HG03432 (cell line): ENCODE results near the gene MPPED1.

ENCODE experiments used
- ATAC-seq: cut with Tn5 transposase; IDR thresholded peaks from one replicate; pipeline ENCODE4 v1.9.1; 2021; ENCODE audit warnings: mild to moderate bottlenecking, moderate library complexity; ENCODE audit not compliant: unreplicated experiment

The MPPED1 gene, protein sequence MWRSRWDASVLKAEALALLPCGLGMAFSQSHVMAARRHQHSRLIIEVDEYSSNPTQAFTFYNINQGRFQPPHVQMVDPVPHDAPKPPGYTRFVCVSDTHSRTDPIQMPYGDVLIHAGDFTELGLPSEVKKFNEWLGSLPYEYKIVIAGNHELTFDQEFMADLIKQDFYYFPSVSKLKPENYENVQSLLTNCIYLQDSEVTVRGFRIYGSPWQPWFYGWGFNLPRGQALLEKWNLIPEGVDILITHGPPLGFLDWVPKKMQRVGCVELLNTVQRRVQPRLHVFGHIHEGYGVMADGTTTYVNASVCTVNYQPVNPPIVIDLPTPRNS

DNA sequence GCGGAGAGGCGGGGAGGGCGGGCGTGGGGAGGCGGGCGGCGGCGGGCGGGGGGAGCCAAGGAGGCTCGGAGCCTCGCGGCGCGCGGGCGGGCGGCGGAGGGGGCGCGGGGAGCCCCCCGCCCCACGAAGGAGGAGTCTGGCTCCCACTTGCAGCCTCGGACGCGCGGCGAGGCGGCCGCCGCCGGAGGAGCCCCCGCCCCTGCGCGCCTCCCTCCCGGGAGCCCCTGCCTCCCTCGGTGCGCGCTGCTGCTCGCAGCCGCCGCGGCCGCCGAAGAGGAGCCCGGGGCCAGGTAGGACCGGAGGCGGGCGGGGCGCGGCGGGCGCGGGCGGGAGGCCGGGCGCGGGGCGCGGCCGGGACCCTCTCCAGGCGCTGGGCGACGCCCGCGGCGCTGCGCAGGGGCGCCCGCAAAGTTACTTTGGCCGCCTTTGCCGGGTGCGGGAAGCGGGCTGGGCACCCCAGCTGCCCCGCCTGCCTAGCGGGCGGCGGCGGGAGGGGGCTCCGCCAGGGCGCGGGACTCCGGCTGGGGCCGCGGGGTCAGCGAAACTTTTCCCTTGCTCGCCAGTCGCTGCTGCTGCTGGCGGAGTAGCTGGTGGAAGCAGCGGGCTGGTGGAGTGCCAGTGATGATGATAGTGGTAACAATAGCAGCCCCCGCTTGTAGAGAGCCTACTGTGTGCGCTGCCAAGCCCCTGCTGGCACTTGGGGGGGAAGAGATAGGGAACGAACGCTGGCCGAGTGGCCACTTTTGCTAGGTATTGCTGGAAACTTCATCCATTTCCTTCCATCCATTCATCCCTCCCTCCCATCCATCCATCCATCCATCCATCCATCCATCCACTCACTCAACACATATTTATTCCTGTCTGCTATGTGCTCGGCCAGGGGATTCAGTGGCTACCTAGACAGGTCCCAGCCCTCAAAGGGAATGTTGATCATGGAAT is at the start of gene MPPED1:
Gene MPPED1, plus strand, starts transcription at position 146 of the 939 bp plus-strand sequence. CDS start 12,972 bp downstream, outside the sequence.
- ATAC-seq, result no peak

GRCh38 chr22:43363315-43364168 is 48.3 kb upstream of the MPPED1 start:
- ATAC-seq, result no peak

DNA sequence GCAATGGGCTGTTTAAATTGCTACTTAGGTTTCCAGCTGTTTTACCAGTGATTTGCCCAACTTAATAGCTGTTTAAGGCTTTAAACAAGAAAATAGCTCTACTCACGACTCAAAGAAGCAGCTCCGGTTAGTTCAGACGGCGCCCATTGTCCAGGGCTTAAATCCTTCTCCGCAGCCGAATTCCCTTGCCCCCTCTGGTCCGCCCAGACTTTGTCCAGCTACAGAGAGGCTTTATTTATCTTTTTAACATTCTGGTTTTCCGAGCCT is 47.7 kb upstream of the MPPED1 start:
- ATAC-seq, result no peak

DNA sequence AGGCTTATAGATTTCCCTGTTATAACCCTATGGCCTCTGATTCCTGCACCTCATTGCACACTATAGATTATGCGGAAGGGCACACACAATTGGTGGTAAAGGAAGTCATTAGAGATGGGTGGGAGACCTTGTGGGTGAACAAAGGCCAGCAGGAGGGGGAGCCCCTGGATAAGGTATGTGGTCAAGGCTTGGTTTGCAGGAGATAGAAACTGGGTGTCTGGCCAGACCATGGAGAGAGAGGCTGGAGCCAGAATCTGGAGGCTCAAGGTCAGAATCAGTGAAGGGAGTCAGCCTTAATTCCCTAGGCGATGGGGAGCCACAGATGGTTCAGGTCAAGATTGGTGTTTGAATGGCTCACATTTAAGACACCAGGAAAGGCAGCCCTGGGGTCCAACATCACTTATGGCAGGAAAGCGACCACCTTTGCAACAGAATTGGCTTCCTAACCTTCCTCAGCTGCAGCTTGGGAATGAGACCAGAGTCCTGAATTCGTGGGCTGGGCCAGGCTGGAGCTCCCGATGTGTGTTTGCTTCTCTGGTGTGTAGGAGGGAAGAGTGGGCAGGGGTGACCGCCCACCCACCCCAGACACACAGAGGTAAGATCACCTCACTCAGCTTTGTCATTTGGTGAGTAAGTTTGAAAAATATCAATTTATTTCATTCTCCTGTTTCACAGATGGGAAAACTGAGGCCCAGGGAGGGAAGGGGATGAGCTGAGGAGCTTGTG is 45.9 kb upstream of the MPPED1 start:
- ATAC-seq, result no peak

GRCh38 chr22:43370036-43370435 is 41.8 kb upstream of the MPPED1 start:
- no peak for ATAC-seq

DNA sequence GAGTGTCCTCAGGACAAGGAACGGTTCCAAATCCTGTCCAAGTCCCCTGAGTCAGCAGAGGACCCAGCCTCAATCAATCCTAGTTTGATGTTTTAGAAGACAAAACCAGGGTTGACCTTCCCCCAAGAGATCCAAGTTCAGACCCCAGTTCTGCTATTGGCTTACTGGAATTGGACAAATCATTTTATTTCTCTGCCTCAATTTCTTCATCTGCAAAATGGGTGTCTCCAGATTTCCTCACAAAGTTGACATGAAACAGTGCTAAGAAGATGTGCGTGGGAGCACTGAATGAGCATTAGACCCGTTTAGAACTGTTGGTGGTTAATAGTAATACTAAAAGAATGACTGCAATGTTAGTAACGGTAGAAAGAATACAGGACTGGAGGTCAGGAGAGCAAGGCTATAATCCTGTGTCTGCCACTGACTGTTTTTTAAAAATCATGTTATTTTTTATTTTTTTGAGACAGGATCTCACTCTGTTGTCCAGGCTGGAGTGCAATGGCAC is 35.8 kb upstream of the MPPED1 start:
- no peak for ATAC-seq

- ATAC-seq, result no peak
Measured at GRCh38 chr22:43376765-43377547, 34.9 kb upstream of the MPPED1 start.

DNA sequence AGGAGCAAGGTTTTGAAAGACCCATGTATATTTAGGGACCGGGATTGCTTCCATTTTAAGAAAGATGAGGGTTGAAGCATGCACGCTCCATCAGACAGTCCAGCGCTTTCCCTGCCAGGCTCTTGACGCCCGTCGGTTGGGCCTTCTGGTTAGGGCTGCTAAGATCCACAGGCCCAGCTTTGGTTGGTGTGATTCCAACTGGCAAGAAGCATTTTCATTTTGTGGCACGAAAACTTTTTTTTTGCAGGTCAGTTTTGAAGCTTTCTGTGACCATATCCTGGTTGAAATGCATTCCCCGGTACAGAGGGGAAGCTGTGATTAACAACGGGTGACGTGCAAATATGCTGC is 34.3 kb upstream of the MPPED1 start:
- no peak for ATAC-seq

GRCh38 chr22:43377896-43378704 is 33.7 kb upstream of the MPPED1 start:
- ATAC-seq, result no peak

DNA sequence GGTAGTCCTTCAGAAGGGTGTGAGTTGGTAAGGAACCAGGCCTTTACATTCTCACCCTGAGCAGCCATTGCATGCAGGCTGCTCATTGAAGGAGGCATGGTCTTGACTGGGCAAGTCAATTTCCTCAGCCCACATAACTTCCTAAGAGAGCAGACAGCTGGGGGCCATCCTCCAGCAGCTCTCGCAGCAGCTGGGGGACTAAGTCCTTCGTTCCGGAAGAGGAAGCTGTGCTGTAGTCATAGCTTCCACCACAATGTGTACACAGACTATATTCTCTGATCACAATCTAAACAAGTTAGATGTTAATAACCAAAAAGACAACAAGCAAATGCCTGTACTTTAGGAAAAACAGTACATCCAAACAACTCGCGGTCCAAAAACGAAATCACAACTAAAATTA is 30.1 kb upstream of the MPPED1 start:
- no peak for ATAC-seq

DNA sequence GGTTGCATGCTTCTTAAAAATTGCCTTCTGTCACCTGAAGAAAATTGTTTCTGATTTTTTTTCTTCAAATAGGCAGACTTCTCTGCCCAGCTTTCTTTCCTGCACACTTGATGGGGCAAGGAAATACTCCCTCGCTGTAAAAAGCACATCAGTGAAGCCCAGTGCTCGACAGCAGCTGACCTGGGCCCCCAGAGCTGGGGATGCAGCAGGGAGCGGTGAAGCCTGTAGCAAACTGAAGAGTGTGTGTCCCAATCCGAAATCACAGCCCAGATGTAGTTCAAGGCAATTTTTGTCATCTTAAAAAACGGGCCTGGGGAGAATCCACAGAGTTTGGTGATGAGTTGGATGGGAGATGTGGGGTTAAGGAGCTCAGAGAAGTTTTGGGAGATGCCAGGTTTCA is 27.0 kb upstream of the MPPED1 start:
- no peak for ATAC-seq

- peak; percentile 52 for ATAC-seq
Measured at GRCh38 chr22:43385770-43386641, 25.8 kb upstream of the MPPED1 start.

DNA sequence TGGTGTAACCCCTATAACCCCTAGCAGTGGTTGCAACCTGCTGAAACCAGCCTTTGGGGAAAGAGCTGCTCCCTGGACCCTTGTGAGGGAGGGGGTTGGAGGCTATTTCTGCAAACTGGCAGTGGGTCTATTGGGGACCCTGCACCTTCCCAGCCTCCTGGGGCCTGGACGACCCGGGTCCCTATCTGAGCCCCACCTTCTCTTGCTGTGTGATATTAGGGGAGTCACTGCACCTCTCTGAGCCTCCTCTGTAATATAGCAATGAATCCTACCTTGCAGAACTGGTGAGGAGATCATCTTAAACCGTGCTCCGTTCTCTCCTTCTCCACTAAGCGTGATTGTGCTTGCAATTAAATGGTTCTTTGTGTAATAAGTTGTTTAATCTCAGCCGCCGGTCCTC is 24.0 kb upstream of the MPPED1 start:
- no peak for ATAC-seq

DNA sequence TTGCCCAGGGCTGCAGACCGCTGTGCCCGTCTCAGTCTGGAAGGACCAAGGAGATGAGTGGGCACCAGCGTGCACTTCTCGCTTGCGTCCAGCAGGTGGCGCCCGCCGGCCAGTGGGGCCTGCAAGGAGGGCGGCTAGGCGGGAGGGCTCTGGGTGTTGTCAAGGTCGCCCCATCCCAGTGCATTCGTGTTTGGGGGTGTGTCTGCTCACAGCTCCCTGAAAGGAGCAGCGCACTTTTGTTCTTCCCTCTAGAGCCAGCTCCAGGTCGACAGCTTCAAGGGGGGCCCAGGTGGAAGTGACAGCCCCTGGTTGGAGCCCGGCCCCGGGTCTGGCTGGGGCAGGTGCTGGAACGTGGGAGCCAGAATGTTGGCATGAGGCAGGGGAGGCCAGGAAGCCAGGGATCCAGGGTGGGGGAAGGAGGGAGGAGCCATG is 23.4 kb upstream of the MPPED1 start:
- ATAC-seq, result no peak

DNA sequence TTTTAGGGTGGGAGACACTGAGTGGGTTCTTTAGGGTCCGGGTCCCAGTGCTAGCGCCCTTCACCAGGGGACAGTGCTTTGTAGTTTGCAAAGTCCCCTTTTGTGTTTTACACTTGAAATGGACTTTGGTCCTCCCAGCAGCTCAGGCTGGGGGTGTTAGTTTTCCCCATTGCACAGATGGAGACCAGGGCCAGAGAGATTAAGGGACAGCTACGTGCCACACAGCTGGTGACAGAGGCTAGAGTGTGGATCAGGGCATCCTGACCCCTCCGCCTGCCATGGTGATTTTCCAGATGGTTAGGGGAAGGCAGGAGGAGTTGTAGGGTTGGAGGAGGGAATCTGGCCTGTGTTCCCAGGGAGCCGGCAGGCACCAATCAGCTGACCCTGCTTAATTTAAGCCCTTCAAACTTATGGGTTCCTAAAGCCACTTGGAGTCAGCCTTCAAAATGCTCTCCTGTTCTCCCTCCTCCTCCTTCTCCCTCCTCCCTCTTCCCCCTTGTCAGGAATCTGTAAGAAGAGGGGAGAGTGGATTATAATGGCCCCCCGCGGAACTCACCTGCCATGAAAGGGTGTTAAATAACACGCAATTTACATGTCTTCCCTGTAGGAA is 22.5 kb upstream of the MPPED1 start:
- ATAC-seq, result no peak

DNA sequence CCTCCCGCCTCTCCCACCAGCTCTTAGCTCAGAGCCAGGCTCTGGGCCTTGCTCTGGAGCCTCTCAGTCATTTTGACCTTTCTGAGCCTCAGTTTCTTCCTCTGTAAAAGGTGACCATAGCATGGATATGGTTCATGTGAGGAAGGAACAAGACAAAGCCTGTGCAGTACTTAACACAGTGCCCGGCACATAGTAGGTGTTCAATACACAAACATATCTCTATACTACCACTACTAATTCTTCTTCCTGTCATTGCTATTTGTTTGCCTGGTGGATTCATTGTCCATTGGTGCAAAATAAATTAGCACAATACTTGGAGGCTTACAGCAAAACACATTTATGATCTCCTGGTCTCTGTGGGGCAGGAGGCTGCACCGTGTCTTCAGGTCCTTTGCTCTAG is 21.6 kb upstream of the MPPED1 start:
- ATAC-seq, result no peak

GRCh38 chr22:43390872-43391271 is 20.9 kb upstream of the MPPED1 start:
- ATAC-seq, result no peak

DNA sequence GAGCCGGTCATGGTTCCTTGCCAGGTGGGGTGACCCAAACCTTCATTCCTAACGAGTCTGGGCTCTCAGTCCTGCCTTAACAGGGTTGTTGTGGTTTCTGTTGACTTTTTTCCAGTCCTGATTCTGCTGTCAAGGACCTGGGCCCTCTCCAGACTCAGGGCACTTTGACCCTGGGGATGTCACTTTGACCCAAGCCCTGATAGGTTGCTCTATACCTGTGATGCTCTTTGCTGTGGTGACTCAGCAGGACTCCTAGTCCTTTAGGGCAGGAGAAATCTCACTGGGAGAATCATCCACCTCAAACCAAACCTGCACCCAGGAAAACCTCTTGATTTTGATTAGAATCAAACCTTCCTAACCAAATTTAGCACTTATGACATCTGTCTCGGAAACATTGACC is 20.5 kb upstream of the MPPED1 start:
- ATAC-seq, result no peak
